ENCODE data around the gene RIC1.
"Not testable (repeated sequence)": the region's sequence is repeated elsewhere in the genome, so short reads cannot be mapped to it uniquely, and the experiment has no call there.

The RIC1 gene

GRCh38 chr9:5796298-5796697, 167.4 kb downstream of the RIC1 start:
- H3K9ac ChIP-seq (ENCODE audit: low read length), result no peak overlapping the region
- no peak overlapping the region for H3K4me3 ChIP-seq (ENCODE audit: low read depth in 1 of 2, low read length in 2 of 2)
- no peaks in the 10 kb centered on the region for H3K27me3 ChIP-seq (ENCODE audit: control insufficient read depth in 1 of 2, insufficient read depth in 2 of 2, low read length in 2 of 2)
- no peaks in the 10 kb centered on the region for H3K9me3 ChIP-seq (ENCODE audit: low read length)
- H3K4me1 ChIP-seq (ENCODE audit: insufficient read depth, low read length), result no peaks in the 10 kb centered on the region
- H3K36me3 ChIP-seq (ENCODE audit: insufficient read depth, low read length), result peaks cover 7% of the 10 kb centered on the region
- H3K27ac ChIP-seq (ENCODE audit: low read depth, low read length), result no peak overlapping the region

GRCh38 chr9:5798581-5798980, 169.7 kb downstream of the RIC1 start:
- H3K4me3 ChIP-seq (ENCODE audit: low read depth in 1 of 2, low read length in 2 of 2), result no peak overlapping the region
- H3K27me3 ChIP-seq (ENCODE audit: control insufficient read depth in 1 of 2, insufficient read depth in 2 of 2, low read length in 2 of 2), result no peaks in the 10 kb centered on the region
- H3K9me3 ChIP-seq (ENCODE audit: low read length), result no peaks in the 10 kb centered on the region
- H3K9ac ChIP-seq (ENCODE audit: low read length), result no peak overlapping the region
- no peak overlapping the region for H3K27ac ChIP-seq (ENCODE audit: low read depth, low read length)
- peaks cover 7% of the 10 kb centered on the region for H3K36me3 ChIP-seq (ENCODE audit: insufficient read depth, low read length)
- no peaks in the 10 kb centered on the region for H3K4me1 ChIP-seq (ENCODE audit: insufficient read depth, low read length)

GRCh38 chr9:5799314-5799713, 170.4 kb downstream of the RIC1 start:
- no peaks in the 10 kb centered on the region for H3K4me1 ChIP-seq (ENCODE audit: insufficient read depth, low read length)
- H3K36me3 ChIP-seq (ENCODE audit: insufficient read depth, low read length), result peaks cover 7% of the 10 kb centered on the region
- peak overlapping the region in 1 of 2 donors; percentile 19 for H3K4me3 ChIP-seq (ENCODE audit: low read depth in 1 of 2, low read length in 2 of 2)
- peak overlapping the region; percentile 4 for H3K9ac ChIP-seq (ENCODE audit: low read length)
- no peaks in the 10 kb centered on the region for H3K27me3 ChIP-seq (ENCODE audit: control insufficient read depth in 1 of 2, insufficient read depth in 2 of 2, low read length in 2 of 2)
- no peaks in the 10 kb centered on the region for H3K9me3 ChIP-seq (ENCODE audit: low read length)
- H3K27ac ChIP-seq (ENCODE audit: low read depth, low read length), result no peak overlapping the region

- H3K27me3 ChIP-seq (ENCODE audit: control insufficient read depth in 1 of 2, insufficient read depth in 2 of 2, low read length in 2 of 2); H3K4me1 ChIP-seq (ENCODE audit: insufficient read depth, low read length); H3K9me3 ChIP-seq (ENCODE audit: low read length); H3K9ac ChIP-seq (ENCODE audit: low read length); H3K4me3 ChIP-seq (ENCODE audit: low read depth in 1 of 2, low read length in 2 of 2); H3K36me3 ChIP-seq (ENCODE audit: insufficient read depth, low read length); H3K27ac ChIP-seq (ENCODE audit: low read depth, low read length): not testable (repeated sequence)
These were observed 171.5 kb downstream of the RIC1 start for GRCh38 chr9:5800378-5800777.

DNA sequence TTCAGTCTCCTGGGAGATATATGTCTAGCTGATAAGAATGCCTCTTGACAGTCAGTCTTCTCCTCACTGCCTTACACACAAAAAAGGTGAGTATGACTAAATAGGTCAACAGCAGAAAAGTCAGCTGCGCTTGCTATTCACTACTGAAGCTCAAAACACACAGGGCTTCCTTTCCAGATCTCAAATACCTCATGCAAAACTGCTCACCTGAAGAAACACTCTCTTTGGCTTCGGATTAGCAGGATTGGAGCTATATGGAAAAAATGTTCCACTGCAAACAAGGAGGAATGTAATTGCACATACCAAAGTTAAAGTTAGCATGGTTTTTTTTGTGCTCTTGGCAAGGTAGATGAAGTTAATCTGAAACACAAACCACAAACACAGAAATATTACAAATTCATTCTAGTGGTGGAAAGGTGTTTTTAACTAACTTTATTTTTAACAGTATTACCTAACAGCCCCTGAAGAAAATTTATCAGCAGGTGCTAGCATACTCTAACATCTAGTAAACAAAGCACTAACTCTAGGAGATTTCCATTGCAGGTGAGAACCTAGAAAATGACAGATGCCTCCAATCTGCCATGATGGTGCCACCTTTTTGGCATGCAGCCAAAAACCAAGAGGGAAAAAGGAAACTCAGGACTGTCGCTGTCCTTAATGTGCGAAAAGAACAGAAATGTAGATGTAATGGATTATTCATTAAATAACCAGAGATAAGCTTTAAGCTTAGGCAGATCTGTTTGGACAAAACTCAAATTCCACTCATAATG, 172.2 kb downstream of the RIC1 start:
- Histone ChIP-seq H3K9me3 (ENCODE audit: low read length) (no peaks in the 10 kb centered on the region), H3K4me1 (ENCODE audit: insufficient read depth, low read length) (no peaks in the 10 kb centered on the region), H3K4me3 (ENCODE audit: low read depth in 1 of 2, low read length in 2 of 2) (no peak overlapping the region), H3K9ac (ENCODE audit: low read length) (no peak overlapping the region), H3K27ac (ENCODE audit: low read depth, low read length) (no peak overlapping the region), H3K36me3 (ENCODE audit: insufficient read depth, low read length) (peaks cover 7% of the 10 kb centered on the region), H3K27me3 (ENCODE audit: control insufficient read depth in 1 of 2, insufficient read depth in 2 of 2, low read length in 2 of 2) (no peaks in the 10 kb centered on the region)

DNA sequence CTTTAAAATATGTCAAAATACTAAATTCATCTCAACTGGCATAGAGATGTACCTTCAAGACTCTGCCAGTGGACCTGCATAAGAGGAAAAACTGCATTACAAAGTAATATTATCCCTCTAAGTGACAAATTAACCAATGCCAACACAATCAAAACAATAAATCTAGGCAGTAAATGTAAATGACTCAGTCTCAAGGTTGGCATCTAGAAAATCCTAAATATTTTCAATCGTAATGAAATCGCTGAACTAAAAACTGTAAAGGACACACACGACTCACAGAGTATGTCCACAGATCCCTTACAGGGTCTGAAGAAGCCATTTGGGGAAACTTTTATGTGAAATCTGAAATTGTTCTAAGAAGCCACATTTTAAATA, 172.8 kb downstream of the RIC1 start:
- no peaks in the 10 kb centered on the region for H3K4me1 ChIP-seq (ENCODE audit: insufficient read depth, low read length)
- H3K9ac ChIP-seq (ENCODE audit: low read length), result no peak overlapping the region
- H3K4me3 ChIP-seq (ENCODE audit: low read depth in 1 of 2, low read length in 2 of 2), result no peak overlapping the region
- H3K9me3 ChIP-seq (ENCODE audit: low read length), result no peaks in the 10 kb centered on the region
- H3K36me3 ChIP-seq (ENCODE audit: insufficient read depth, low read length), result peaks cover 7% of the 10 kb centered on the region
- no peaks in the 10 kb centered on the region for H3K27me3 ChIP-seq (ENCODE audit: control insufficient read depth in 1 of 2, insufficient read depth in 2 of 2, low read length in 2 of 2)
- no peak overlapping the region for H3K27ac ChIP-seq (ENCODE audit: low read depth, low read length)

- H3K9me3 ChIP-seq (ENCODE audit: low read length), result no peaks in the 10 kb centered on the region
- H3K27ac ChIP-seq (ENCODE audit: low read depth, low read length), result no peak overlapping the region
- H3K36me3 ChIP-seq (ENCODE audit: insufficient read depth, low read length), result no peaks in the 10 kb centered on the region
- H3K27me3 ChIP-seq (ENCODE audit: control insufficient read depth in 1 of 2, insufficient read depth in 2 of 2, low read length in 2 of 2), result no peaks in the 10 kb centered on the region
- no peak overlapping the region for H3K9ac ChIP-seq (ENCODE audit: low read length)
- H3K4me1 ChIP-seq (ENCODE audit: insufficient read depth, low read length), result no peaks in the 10 kb centered on the region
- no peak overlapping the region for H3K4me3 ChIP-seq (ENCODE audit: low read depth in 1 of 2, low read length in 2 of 2)
These were observed 176.6 kb downstream of the RIC1 start for GRCh38 chr9:5805478-5805877.

GRCh38 chr9:5811751-5812150, 182.8 kb downstream of the RIC1 start:
- Histone ChIP-seq H3K4me3 (ENCODE audit: low read depth in 1 of 2, low read length in 2 of 2) (no peak overlapping the region), H3K4me1 (ENCODE audit: insufficient read depth, low read length) (no peaks in the 10 kb centered on the region), H3K9me3 (ENCODE audit: low read length) (no peaks in the 10 kb centered on the region), H3K27me3 (ENCODE audit: control insufficient read depth in 1 of 2, insufficient read depth in 2 of 2, low read length in 2 of 2) (no peaks in the 10 kb centered on the region), H3K36me3 (ENCODE audit: insufficient read depth, low read length) (peaks cover 16% of the 10 kb centered on the region), H3K9ac (ENCODE audit: low read length) (no peak overlapping the region), H3K27ac (ENCODE audit: low read depth, low read length) (no peak overlapping the region)

DNA sequence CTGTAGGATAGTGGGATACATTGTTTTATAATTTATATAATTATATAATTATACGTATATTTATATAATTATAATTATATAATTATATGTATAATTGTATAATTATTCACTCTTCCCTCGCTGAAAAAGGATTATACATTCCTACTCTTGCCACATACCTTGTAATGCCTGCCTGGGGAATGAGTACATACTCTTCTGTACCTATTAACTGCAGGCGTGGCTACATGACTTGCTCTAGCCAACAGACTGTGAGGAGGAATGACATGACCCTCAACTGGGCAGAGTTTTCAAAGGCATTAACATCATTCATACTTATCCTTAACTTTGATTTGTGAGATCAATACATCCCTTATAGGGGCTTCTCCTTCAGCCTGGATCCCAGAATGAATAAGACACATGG, 184.9 kb downstream of the RIC1 start:
- peaks cover 22% of the 10 kb centered on the region for H3K36me3 ChIP-seq (ENCODE audit: insufficient read depth, low read length)

DNA sequence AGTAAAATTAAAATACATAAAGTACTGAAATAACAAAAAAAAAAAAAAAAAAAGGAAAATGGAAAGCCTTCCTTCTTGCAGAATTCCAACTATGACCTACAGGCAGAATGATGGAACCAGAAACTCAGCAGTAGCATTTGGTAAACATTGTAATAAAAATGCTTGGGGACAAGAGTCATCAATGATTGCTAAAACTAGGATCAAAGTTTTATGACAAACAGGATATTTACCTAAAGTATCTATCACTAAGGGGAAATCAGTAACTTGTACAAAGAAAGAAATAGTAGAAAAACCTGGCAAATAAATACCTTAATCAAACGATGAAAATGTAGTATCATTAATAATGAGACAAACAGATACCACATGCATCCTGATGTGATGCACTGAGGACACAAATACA, 186.6 kb downstream of the RIC1 start:
- Histone ChIP-seq H3K9ac (ENCODE audit: low read length) (no peak overlapping the region), H3K4me3 (ENCODE audit: low read depth in 1 of 2, low read length in 2 of 2) (no peak overlapping the region), H3K27ac (ENCODE audit: low read depth, low read length) (no peak overlapping the region), H3K36me3 (ENCODE audit: insufficient read depth, low read length) (peaks cover 22% of the 10 kb centered on the region), H3K9me3 (ENCODE audit: low read length) (no peaks in the 10 kb centered on the region), H3K4me1 (ENCODE audit: insufficient read depth, low read length) (no peaks in the 10 kb centered on the region), H3K27me3 (ENCODE audit: control insufficient read depth in 1 of 2, insufficient read depth in 2 of 2, low read length in 2 of 2) (no peaks in the 10 kb centered on the region)

More for the DNA sequence above, 184.9 kb downstream of the RIC1 start:
- no peaks in the 10 kb centered on the region for H3K9me3 ChIP-seq (ENCODE audit: low read length)
- H3K27me3 ChIP-seq (ENCODE audit: control insufficient read depth in 1 of 2, insufficient read depth in 2 of 2, low read length in 2 of 2), result no peaks in the 10 kb centered on the region
- no peak overlapping the region for H3K4me3 ChIP-seq (ENCODE audit: low read depth in 1 of 2, low read length in 2 of 2)
- no peak overlapping the region for H3K9ac ChIP-seq (ENCODE audit: low read length)
- H3K27ac ChIP-seq (ENCODE audit: low read depth, low read length), result no peak overlapping the region
- H3K4me1 ChIP-seq (ENCODE audit: insufficient read depth, low read length), result no peaks in the 10 kb centered on the region

GRCh38 chr9:5817862-5818261, 189.0 kb downstream of the RIC1 start:
- H3K4me3 ChIP-seq (ENCODE audit: low read depth in 1 of 2, low read length in 2 of 2), result no peak overlapping the region
- H3K9me3 ChIP-seq (ENCODE audit: low read length), result no peaks in the 10 kb centered on the region
- H3K9ac ChIP-seq (ENCODE audit: low read length), result no peak overlapping the region
- H3K4me1 ChIP-seq (ENCODE audit: insufficient read depth, low read length), result no peaks in the 10 kb centered on the region
- H3K27me3 ChIP-seq (ENCODE audit: control insufficient read depth in 1 of 2, insufficient read depth in 2 of 2, low read length in 2 of 2), result no peaks in the 10 kb centered on the region
- peaks cover 11% of the 10 kb centered on the region for H3K36me3 ChIP-seq (ENCODE audit: insufficient read depth, low read length)
- H3K27ac ChIP-seq (ENCODE audit: low read depth, low read length), result no peak overlapping the region

DNA sequence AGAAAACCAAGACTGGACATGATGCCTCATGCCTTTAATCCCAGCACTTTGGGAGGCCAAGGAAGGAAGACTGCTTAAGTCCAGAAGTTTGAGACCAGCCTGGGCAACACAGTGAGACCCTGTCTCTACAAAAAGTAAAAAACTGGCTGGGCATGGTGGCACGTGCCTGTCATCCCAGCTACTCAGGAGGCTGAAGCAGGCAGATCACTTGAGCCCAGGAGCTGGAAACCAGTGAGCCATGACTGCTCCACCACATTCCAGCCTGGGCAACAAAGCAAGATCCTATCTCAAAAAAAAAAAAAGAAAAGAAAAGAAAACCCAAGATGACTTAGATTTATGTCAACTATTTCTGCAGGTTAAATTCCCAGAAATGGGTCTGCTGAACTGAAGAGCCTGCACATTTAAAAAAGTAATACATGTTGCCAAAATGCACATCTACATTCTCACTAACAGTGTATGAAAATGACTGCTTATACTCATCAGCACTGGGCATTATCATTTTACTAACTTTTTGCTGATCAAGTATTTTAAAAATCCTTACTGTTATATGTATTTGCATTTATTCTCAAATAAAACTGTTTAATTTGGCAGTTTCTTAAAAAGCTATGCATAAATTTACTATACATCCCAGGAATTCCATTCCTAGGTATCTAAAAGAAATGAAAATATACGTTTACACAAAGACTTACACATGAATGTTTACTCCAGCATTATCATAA, 189.7 kb downstream of the RIC1 start:
- H3K4me1 ChIP-seq (ENCODE audit: insufficient read depth, low read length), result no peaks in the 10 kb centered on the region
- no peak overlapping the region for H3K27ac ChIP-seq (ENCODE audit: low read depth, low read length)
- no peak overlapping the region for H3K4me3 ChIP-seq (ENCODE audit: low read depth in 1 of 2, low read length in 2 of 2)
- no peaks in the 10 kb centered on the region for H3K9me3 ChIP-seq (ENCODE audit: low read length)
- peaks cover 13% of the 10 kb centered on the region for H3K36me3 ChIP-seq (ENCODE audit: insufficient read depth, low read length)
- no peaks in the 10 kb centered on the region for H3K27me3 ChIP-seq (ENCODE audit: control insufficient read depth in 1 of 2, insufficient read depth in 2 of 2, low read length in 2 of 2)
- no peak overlapping the region for H3K9ac ChIP-seq (ENCODE audit: low read length)

Data from muscle layer of colon (tissue), 2 donors.